Activated CD4-positive, alpha-beta T cell treated with anti-CD3 and anti-CD28 coated beads, Interleukin-2, amount 10 ng/mL, durations not matched to agents 7 days and 5 days (primary cell): ENCODE measurements around the gene B9D1. TPM values are rescaled to one million over a fixed set of nuclear protein-coding genes. Genes with fewer than 3 reads are reported as not detected.

Experiments
- CTCF ChIA-PET: fragments of 350-600 bp; sonication (Branson Sonifier 250); formaldehyde crosslinking; loops from one replicate; lab custom pipeline; 2021; ENCODE audit warnings: antibody characterized with exemption; lab: Charles Lee
- POLR2A ChIA-PET: fragments of 350-600 bp; sonication (Branson Sonifier 250); formaldehyde crosslinking; loops from one replicate; lab custom pipeline; 2021; ENCODE audit warnings: antibody characterized with exemption; lab: Charles Lee
- DNase-seq: peaks from one replicate; pipeline ENCODE4 v3.0.0-alpha.2; 2020
- H3K27ac Mint-ChIP-seq: one replicate; pipeline ENCODE4 v1.8.0; 2021; ENCODE audit warnings: mild to moderate bottlenecking, moderate library complexity, mixed read lengths
- H3K27me3 Mint-ChIP-seq: one replicate; pipeline ENCODE4 v1.8.0; 2021; ENCODE audit warnings: mixed read lengths
- H3K36me3 Mint-ChIP-seq: one replicate; pipeline ENCODE4 v1.8.0; 2021; ENCODE audit warnings: low read depth, mixed read lengths
- H3K4me1 Mint-ChIP-seq: one replicate; pipeline ENCODE4 v1.8.0; 2021; ENCODE audit warnings: mixed read lengths
- H3K4me3 Mint-ChIP-seq: one replicate; pipeline ENCODE4 v1.8.0; 2021; ENCODE audit warnings: mild to moderate bottlenecking, moderate library complexity, mixed read lengths
- H3K9me3 Mint-ChIP-seq: one replicate; pipeline ENCODE4 v1.8.0; 2021; ENCODE audit warnings: mixed read lengths
- total RNA-seq, 2 experiments: library from RNA; stranded (reverse); gene quantifications; one replicate each; pipeline ENCODE4 v1.2.3, GENCODE V29; 2021

The B9D1 gene
- total RNA-seq, 2 experiments from 2014 or later: 1.3 to 1.6 TPM

- CTCF ChIA-PET: interaction anchor here (0.6 to 0.8 kb wide), 2 partner anchors 10 to 15 kb away, joined by 3 read pairs; no protein-coding TSS in a partner anchor
- Mint-ChIP-seq H3K27ac (peak overlapping the region; percentile 95), H3K4me3 (peak overlapping the region; percentile 66), H3K36me3 (peaks cover 9% of the 10 kb centered on the region), H3K4me1 (peaks cover 66% of the 10 kb centered on the region), H3K9me3 (peaks cover 2% of the 10 kb centered on the region), H3K27me3 (no peaks in the 10 kb centered on the region)
- peak; percentile 60 for DNase-seq
- POLR2A ChIA-PET: no interaction called here
Observed at GRCh38 chr17:19369846-19370492, 7.4 kb upstream of the B9D1 start.

GRCh38 chr17:19369107-19369778, 6.7 kb upstream of the B9D1 start:
- Mint-ChIP-seq H3K36me3 (peaks cover 9% of the 10 kb centered on the region), H3K27me3 (no peaks in the 10 kb centered on the region), H3K27ac (peak overlapping the region; percentile 95), H3K4me1 (peaks cover 63% of the 10 kb centered on the region), H3K4me3 (peak overlapping the region; percentile 66), H3K9me3 (peaks cover 2% of the 10 kb centered on the region)
- no peak for DNase-seq
- ChIA-PET CTCF (interaction anchor here (0.6 to 0.8 kb wide), 2 partner anchors 9 to 14 kb away, joined by 3 read pairs; no protein-coding TSS in a partner anchor), POLR2A (interaction anchor here (1.2 kb wide), 1 partner anchor 8 kb away, joined by 4 read pairs; no protein-coding TSS in a partner anchor)

- peaks cover 7% of the 10 kb centered on the region for H3K36me3 Mint-ChIP-seq
- no peak for DNase-seq
- peaks cover 2% of the 10 kb centered on the region for H3K9me3 Mint-ChIP-seq
- CTCF ChIA-PET: no interaction called here
- peaks cover 5% of the 10 kb centered on the region for H3K27me3 Mint-ChIP-seq
- POLR2A ChIA-PET: interaction anchor here (1.2 kb wide), 1 partner anchor 9 kb away, joined by 4 read pairs; no protein-coding TSS in a partner anchor
- H3K4me1 Mint-ChIP-seq: peaks cover 67% of the 10 kb centered on the region
- peak overlapping the region; percentile 36 for H3K27ac Mint-ChIP-seq
- H3K4me3 Mint-ChIP-seq: no peak overlapping the region
Observed at GRCh38 chr17:19368229-19368628, 5.7 kb upstream of the B9D1 start.

- Mint-ChIP-seq H3K4me1 (peaks cover 63% of the 10 kb centered on the region), H3K27ac (no peak overlapping the region), H3K4me3 (no peak overlapping the region), H3K36me3 (peaks cover 7% of the 10 kb centered on the region), H3K27me3 (peaks cover 5% of the 10 kb centered on the region), H3K9me3 (peaks cover 2% of the 10 kb centered on the region)
- POLR2A ChIA-PET: no interaction called here
- DNase-seq: no peak
- CTCF ChIA-PET: interaction anchor here (0.5 to 2.0 kb wide), 2 partner anchors 80 to 95 kb away, joined by 3 to 5 read pairs; no protein-coding TSS in a partner anchor
Observed at GRCh38 chr17:19366637-19366972, 4.1 kb upstream of the B9D1 start.

- Mint-ChIP-seq H3K27ac (peak overlapping the region; percentile 31), H3K27me3 (peaks cover 9% of the 10 kb centered on the region), H3K4me3 (no peak overlapping the region), H3K9me3 (peaks cover 2% of the 10 kb centered on the region), H3K36me3 (peaks cover 6% of the 10 kb centered on the region), H3K4me1 (peaks cover 57% of the 10 kb centered on the region)
- POLR2A ChIA-PET: interaction anchor here (0.6 to 0.7 kb wide), 2 partner anchors 12 to 945 kb away, joined by 3 read pairs; no protein-coding TSS in a partner anchor
- CTCF ChIA-PET: interaction anchor here (0.5 to 4.5 kb wide), 5 partner anchors 12 to 99 kb away, joined by 3 to 37 read pairs (median 5); partner anchors contain the start of gene MAPK7
- no peak for DNase-seq
Observed at GRCh38 chr17:19365833-19366636, 3.5 kb upstream of the B9D1 start.

GRCh38 chr17:19365499-19365817, 2.9 kb upstream of the B9D1 start:
- Mint-ChIP-seq H3K4me1 (peaks cover 51% of the 10 kb centered on the region), H3K4me3 (no peak overlapping the region), H3K36me3 (peaks cover 5% of the 10 kb centered on the region), H3K27ac (peak overlapping the region; percentile 68), H3K9me3 (peaks cover 2% of the 10 kb centered on the region), H3K27me3 (peaks cover 12% of the 10 kb centered on the region)
- no peak for DNase-seq
- ChIA-PET CTCF (interaction anchor here (0.5 to 4.5 kb wide), 6 partner anchors 13 to 99 kb away, joined by 3 to 37 read pairs (median 4); partner anchors contain the start of gene MAPK7), POLR2A (interaction anchor here (0.6 to 0.7 kb wide), 3 partner anchors 12 to 946 kb away, joined by 3 read pairs; no protein-coding TSS in a partner anchor)

- POLR2A ChIA-PET: interaction anchor here (0.6 to 0.7 kb wide), 3 partner anchors 13 to 946 kb away, joined by 3 read pairs; no protein-coding TSS in a partner anchor
- Mint-ChIP-seq H3K27ac (no peak overlapping the region), H3K27me3 (peaks cover 12% of the 10 kb centered on the region), H3K4me1 (peaks cover 46% of the 10 kb centered on the region), H3K9me3 (no peaks in the 10 kb centered on the region), H3K36me3 (peaks cover 2% of the 10 kb centered on the region), H3K4me3 (no peak overlapping the region)
- CTCF ChIA-PET: interaction anchor here (1.2 to 4.5 kb wide), 5 partner anchors 9 to 82 kb away, joined by 3 to 37 read pairs (median 3); partner anchors contain the start of gene MAPK7
- no peak for DNase-seq
Observed at GRCh38 chr17:19364699-19365498, 2.4 kb upstream of the B9D1 start.

- CTCF ChIA-PET: interaction anchor here (0.5 to 4.5 kb wide), 25 partner anchors 8 to 417 kb away, joined by 3 to 37 read pairs (median 4); partner anchors contain the start of gene MAPK7
- peak overlapping the region; percentile 84 for H3K4me3 Mint-ChIP-seq
Observed at GRCh38 chr17:19363460-19364035, 1.0 kb upstream of the B9D1 start.

GRCh38 chr17:19363114-19363438, 553 bp upstream of the B9D1 start:
- H3K4me3 Mint-ChIP-seq: peak overlapping the region; percentile 84
- CTCF ChIA-PET: interaction anchor here (0.5 to 4.5 kb wide), 28 partner anchors 9 to 417 kb away, joined by 3 to 37 read pairs (median 4); partner anchors contain the start of gene MAPK7
- DNase-seq: no peak
- no peaks in the 10 kb centered on the region for H3K36me3 Mint-ChIP-seq
- no peaks in the 10 kb centered on the region for H3K9me3 Mint-ChIP-seq
- H3K27ac Mint-ChIP-seq: peak overlapping the region; percentile 85
- POLR2A ChIA-PET: interaction anchor here (0.5 to 1.2 kb wide), 2 partner anchors 14 to 19 kb away, joined by 3 read pairs; no protein-coding TSS in a partner anchor
- peaks cover 12% of the 10 kb centered on the region for H3K27me3 Mint-ChIP-seq
- H3K4me1 Mint-ChIP-seq: peaks cover 28% of the 10 kb centered on the region

More at GRCh38 chr17:19363460-19364035, 1.0 kb upstream of the B9D1 start:
- Mint-ChIP-seq H3K9me3 (no peaks in the 10 kb centered on the region), H3K27ac (peak overlapping the region; percentile 51), H3K4me1 (peaks cover 32% of the 10 kb centered on the region), H3K36me3 (no peaks in the 10 kb centered on the region), H3K27me3 (peaks cover 12% of the 10 kb centered on the region)
- POLR2A ChIA-PET: interaction anchor here (1.2 kb wide), 1 partner anchor 14 kb away, joined by 3 read pairs; no protein-coding TSS in a partner anchor
- no peak for DNase-seq

- ChIA-PET POLR2A (no interaction called here), CTCF (interaction anchor here (1.2 to 4.5 kb wide), 8 partner anchors 17 to 101 kb away, joined by 3 to 37 read pairs (median 6); partner anchors contain the start of gene MAPK7)
- Mint-ChIP-seq H3K36me3 (no peaks in the 10 kb centered on the region), H3K4me1 (peaks cover 18% of the 10 kb centered on the region), H3K27ac (no peak overlapping the region), H3K4me3 (peak overlapping the region; percentile 48), H3K27me3 (peaks cover 12% of the 10 kb centered on the region), H3K9me3 (no peaks in the 10 kb centered on the region)
- no peak for DNase-seq
Observed at GRCh38 chr17:19361944-19362276, 613 bp downstream of the B9D1 start.

GRCh38 chr17:19361326-19361725, 1.2 kb downstream of the B9D1 start:
- POLR2A ChIA-PET: no interaction called here

More at GRCh38 chr17:19361326-19361725, 1.2 kb downstream of the B9D1 start:
- H3K9me3 Mint-ChIP-seq: no peaks in the 10 kb centered on the region
- H3K4me3 Mint-ChIP-seq: peak overlapping the region; percentile 30
- CTCF ChIA-PET: interaction anchor here (0.6 to 1.7 kb wide), 2 partner anchors 25 to 30 kb away, joined by 3 to 4 read pairs; no protein-coding TSS in a partner anchor
- no peak overlapping the region for H3K27ac Mint-ChIP-seq
- peaks cover 12% of the 10 kb centered on the region for H3K27me3 Mint-ChIP-seq
- DNase-seq: no peak
- H3K4me1 Mint-ChIP-seq: peaks cover 15% of the 10 kb centered on the region
- H3K36me3 Mint-ChIP-seq: no peaks in the 10 kb centered on the region
